CD1c-positive myeloid dendritic cell (primary cell): Measurements from ENCODE around the gene ADAP1.

Experiments
- DNase-seq: peaks from one replicate; pipeline ENCODE4 v3.0.0-alpha.2; 2016; ENCODE audit errors: extremely low spot score

ADAP1 gene

GRCh38 chr7:988963-989529, 34.6 kb upstream of the ADAP1 start:
- DNase-seq, result no peak

GRCh38 chr7:988426-988911, 34.0 kb upstream of the ADAP1 start:
- DNase-seq, result no peak

DNA sequence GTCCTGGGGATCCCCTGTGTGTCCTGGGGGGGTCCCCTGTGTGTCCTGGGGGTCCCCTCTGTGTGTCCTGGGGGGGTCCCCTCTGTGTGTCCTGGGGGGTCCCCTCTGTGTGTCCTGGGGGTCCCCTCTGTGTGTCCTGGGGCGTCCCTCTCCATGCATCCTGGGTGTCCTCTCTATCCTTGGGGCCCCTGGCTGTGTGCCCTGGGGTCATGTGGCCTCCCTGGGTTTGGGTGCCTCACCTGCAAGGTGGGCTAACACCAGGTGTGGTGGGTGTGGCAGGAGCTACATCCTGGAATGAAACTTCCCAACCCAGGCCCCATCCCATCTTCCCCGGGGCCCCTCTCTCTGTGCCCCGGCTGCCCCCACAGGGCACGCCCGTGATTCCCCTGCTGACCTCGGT, 33.4 kb upstream of the ADAP1 start:
- DNase-seq, result no peak

DNA sequence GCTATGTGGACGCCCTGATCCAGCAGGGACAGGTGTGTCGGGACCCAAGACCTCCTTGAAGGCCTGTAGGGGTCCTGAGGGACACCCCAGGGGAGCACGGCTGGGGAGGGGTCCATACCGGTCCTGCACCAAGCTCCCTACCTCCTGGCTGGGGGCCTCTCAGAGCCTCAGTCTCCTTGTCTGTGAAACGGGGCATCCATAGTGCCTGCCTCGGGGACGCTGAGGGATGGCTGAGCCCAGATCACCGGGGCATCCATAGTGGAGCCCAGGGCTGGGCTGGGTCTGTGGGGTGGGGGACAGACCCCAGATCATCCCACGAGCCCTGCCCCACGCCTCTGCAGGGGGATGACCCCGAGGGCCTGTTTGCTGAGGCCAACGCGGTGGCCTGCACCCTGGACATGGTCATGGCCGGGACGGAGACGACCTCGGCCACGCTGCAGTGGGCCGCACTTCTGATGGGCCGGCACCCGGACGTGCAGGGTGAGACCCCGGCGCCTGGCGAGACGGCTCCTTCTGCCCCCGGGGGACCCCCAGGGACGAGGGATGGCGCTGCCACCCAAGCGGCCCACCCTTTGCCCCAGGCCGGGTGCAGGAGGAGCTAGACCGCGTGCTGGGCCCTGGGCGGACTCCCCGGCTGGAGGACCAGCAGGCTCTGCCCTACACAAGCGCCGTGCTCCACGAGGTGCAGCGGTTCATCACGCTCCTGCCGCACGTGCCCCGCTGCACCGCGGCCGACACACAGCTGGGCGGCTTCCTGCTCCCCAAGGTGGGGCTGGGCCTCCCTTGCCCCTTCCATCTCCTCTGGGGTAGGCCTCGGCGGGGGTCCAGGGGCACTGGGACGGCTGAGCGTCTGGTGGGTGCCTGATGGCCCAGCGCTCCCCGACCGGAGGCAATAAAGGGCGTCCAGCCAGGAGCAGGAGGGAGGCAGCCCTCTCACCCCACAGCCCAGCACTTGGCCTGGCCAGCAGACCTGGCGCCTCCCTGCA, 32.6 kb upstream of the ADAP1 start:
- no peak for DNase-seq

DNA sequence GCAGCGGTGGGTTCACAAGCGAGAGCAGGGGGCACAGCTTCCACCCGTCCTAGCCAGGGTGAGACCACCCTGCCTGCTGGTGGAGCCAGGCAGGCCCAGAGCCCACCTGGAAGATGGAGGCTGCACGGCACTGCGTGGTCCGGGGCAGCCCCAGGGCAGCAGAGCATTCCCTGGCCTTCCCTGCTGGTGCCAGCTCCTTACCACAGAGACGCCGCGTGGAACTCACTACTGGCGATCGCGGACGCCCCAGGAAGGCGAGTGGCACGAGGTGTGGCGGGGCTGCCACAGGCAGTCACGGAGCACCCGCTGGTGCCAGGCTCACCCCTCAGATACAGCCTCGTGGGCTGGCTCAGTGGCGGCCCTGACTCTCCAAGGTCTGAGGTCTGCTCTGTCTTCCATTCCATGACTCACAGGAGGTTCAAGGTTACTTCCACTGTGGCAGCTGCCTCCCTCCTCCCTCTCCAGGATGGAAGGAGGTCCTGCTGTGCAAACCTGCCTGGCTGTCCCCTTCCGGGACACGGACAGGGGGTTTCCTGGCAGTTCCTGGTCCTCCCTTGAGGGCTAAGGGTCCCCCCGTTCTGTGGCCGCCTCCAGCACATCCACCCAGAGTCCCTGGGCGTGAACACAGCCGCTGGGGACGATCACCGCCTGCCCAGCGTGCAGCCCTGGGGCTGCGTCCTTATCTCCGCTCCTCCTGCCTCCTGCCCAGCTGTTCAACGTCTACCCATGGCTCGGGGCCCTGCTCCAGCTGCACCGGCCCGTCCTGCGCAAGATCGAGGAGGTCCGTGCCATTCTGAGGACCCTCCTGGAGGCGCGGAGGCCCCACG, 31.6 kb upstream of the ADAP1 start:
- no peak for DNase-seq

GRCh38 chr7:985127-985416, 30.6 kb upstream of the ADAP1 start:
- no peak for DNase-seq

GRCh38 chr7:984361-985126, 30.1 kb upstream of the ADAP1 start:
- DNase-seq, result no peak

- no peak for DNase-seq
Observed at GRCh38 chr7:983616-984071, 29.2 kb upstream of the ADAP1 start.

DNA sequence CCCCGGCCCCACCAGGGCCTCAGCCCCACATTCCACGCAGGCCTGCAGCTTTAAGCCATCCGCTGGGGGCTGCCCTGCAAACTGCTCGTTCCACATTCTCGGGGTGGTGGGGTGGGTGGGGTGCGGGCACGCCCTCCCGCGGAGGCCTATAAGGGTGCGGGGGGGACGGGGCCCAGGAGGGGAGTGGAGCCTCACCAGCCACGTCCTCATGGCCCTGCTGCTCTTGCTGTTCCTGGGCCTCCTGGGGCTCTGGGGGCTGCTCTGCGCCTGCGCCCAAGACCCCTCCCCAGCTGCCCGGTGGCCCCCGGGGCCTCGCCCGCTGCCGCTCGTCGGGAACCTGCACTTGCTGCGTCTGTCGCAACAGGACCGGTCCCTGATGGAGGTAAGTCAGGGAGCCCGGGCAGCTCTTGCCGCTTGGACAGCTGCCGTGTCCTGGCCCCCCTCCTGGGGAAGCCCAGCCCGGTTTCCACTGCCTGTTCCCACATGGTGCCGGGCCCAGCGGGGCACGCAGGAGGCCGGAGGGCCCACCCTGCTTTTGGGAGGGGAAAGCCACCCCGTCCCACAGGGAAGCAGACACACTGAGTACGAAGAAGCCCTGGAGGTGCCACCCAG, 28.6 kb upstream of the ADAP1 start, which contains the start of gene CYP2W1:
TSS of gene CYP2W1 (plus strand) at position 178 of the 612 bp plus-strand sequence. CDS start at position 209, 31 bp downstream.
- DNase-seq, result no peak

DNA sequence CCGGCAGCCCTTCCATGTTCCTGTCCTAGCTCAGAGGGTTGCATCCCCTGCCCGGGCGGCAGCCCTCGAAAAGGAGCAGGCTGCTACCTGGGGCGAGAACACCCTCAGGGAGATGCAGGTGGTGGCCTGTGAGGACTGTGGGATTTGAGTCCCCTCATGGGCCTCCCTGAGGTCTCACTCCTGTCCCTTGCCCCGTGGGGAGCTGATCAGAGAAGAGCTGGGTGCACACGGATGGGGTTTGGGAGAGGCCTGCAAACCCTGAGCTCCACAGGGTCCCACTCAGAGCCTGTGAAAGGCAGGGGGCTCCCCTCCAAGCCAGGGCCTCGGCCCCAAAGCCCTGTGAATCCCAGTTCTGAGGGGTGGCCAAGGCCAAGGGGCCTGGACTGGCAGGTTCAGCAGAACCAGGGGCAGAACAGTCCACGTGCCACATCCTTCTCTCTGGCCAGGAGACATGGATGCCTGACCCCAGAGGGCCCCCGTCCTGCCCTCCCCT, 28.1 kb upstream of the ADAP1 start:
- no peak for DNase-seq

DNA sequence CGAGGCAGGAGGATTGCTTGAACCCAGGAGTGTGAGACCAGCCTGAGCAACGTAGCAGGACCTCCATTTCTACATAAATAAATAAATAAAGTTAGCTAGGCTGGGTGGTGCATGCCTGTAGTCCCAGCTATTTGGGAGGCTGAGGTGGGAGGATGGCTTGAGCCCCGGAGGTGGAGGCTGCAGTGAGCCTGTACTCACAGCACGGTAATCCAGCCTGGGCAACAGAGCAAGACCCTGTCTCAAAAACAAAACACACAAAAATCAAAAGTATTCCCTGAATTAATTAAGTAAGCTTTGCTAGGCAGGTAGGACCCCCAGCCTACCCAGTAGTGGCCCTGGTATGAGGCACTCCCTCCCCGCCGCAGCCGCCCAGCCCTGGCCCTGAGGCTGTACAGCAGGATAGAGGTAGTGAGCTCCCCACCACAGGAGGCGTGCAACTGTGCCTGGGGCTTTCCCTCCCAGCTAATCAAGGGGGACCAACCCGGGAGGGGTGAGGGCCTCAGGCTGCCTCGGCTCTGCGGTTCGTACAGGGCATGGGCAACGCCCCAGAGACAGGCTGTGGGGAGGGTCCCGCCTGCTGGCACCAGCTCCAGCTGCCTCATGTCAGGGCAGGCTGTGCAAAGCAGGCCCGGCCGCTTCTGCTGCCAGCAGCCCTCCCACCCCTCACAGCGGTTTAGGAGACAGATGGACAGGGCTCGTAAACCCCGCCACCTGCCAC, 27.5 kb upstream of the ADAP1 start:
- DNase-seq, result no peak

- no peak for DNase-seq
Observed at GRCh38 chr7:979886-980571, 25.5 kb upstream of the ADAP1 start.

DNA sequence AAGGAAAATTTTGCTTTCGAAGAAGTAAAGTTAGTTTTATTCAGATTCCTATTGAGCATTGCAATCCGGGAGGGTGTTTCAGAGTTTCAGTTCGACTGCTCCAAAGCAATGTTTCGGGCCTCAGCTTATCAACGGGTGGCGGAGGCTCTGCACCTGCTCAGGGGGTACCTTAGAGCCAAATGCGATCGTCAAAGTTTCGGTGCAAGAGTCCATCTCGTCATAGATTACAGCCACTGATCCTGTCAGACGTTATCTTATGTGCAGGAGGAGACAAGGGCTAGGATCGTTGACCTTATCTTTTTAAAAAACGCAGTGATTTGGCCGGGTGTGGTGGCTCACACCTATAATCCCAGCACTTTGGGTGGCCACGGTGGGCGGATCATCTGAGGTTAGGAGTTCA, 24.7 kb upstream of the ADAP1 start:
- DNase-seq, result no peak

DNA sequence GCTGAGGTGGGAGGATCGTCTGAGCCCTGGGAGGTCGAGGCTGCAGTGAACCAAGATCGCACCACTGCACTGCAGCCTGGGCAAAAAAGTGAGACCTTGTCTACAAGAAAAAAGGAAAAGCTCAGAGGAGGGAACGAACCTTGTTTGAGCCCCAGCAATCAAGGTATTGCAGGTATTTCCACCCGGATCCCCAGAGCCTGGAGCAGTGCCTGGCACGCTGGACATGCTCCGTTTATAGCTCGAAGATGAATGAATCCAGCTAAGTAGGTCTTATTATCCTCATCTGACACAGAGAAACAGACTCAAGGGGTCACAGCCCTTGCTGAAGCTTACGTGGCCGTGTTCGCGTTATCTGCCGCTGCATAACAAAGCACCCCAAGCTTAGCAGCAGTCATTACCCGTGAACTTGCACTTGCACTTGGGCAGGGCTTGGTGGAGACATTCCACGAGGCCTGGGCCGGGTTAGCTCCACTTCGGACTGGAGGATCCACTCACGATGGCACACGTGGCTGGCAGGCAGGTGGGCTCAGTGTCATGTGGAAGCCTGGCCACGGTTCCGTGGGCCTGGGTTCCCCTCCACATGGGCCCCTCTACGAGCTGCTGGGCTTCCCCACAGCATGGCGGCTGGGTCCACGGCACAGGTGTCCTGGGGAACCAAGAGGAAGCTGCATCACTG, 24.1 kb upstream of the ADAP1 start:
- DNase-seq, result no peak

GRCh38 chr7:978049-978346, 23.5 kb upstream of the ADAP1 start:
- DNase-seq, result no peak

- DNase-seq, result no peak
Observed at GRCh38 chr7:977326-978048, 23.0 kb upstream of the ADAP1 start.

DNA sequence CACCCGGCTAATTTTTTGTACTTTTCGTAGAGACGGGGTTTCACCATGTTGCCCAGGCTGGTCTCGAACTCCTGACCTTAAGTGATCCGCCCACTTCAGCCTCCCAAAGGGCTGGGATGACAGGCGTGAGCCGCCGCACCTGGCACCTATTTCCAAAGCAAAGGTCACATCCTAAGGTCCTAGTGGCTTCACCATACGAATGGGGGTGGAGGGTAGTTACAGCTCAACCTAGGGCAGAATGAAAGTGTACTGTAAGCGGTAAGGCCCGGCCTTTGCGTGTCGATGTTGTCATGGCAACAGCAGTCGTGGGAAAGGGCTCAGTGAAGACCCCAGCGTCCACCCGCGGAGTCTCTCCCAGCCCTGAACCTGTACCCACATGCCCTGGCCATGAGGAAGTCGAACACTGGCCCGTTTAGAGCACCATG, 22.4 kb upstream of the ADAP1 start:
- DNase-seq, result no peak

DNA sequence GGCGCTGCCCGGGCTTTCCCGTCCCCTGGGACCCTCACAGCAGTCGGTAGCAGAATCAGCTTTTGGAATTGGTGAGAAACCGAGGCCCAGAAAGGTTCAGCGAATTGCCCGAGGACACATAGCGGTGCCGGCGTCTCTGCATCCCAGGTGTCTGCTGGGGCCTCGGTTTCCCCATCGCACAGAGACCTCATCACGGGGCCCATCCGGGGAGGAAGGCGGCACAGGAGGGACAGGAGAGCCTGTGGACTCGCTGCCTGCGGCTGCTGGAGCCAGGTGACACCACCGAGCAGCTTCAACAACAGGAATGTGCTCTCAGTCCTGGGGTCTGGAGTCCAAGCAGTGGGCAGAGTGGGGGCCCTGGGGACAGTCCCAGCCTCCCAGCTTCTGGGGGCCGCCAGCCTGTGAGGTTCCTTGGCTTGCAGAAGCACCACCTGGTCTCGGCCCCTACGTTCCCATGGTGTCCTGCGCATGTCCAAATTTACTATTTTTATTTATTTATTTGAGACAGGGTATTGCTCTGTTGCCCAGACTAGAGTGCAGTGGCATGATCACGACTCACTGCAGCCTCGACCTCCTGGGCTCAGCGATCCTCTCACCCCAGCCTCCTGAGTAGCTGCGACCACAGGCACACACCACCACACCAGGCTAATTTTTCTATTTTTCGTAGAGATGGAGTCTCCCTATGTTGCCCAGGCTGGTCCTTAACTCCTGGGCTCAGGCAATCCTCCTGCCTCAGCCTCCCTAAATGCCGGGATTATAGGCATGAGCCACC, 21.4 kb upstream of the ADAP1 start:
- no peak for DNase-seq
